ENCODE measurements around the gene HNF4A.

- TF ChIP-seq CTCF (IDR thresholded peaks at IDR 0.05; ENCODE audit: low read length) (no peak), EZH2 (IDR thresholded peaks at IDR 0.05; ENCODE audit: borderline replicate concordance, low read length) (no peak)
These were observed 21.2 kb upstream of the HNF4A start for GRCh38 chr20:44334306-44334705.

Data from OCI-LY1 (cell line).